GM19397 (cell line): ENCODE measurements around the gene UST.

Experiments used
- ATAC-seq: cut with Tn5 transposase; IDR thresholded peaks from one replicate; pipeline ENCODE4 v1.9.1; 2021; ENCODE audit warnings: mild to moderate bottlenecking, moderate library complexity; ENCODE audit not compliant: unreplicated experiment

The UST gene

GRCh38 chr6:149053848-149054558 lies 307.2 kb downstream of the UST start:
- ATAC-seq = no peak

- ATAC-seq = peak; percentile 90
Observed at GRCh38 chr6:149054559-149055194, 307.8 kb downstream of the UST start.

- no peak for ATAC-seq
Observed at GRCh38 chr6:149055195-149055899, 308.5 kb downstream of the UST start.

- no peak for ATAC-seq
Observed at GRCh38 chr6:149056777-149057463, 310.1 kb downstream of the UST start.

- no peak for ATAC-seq
Observed at GRCh38 chr6:149057464-149057840, 310.6 kb downstream of the UST start.

GRCh38 chr6:149059557-149059956 lies 312.7 kb downstream of the UST start:
- no peak for ATAC-seq

- ATAC-seq = peak; percentile 80
Observed at GRCh38 chr6:149060300-149060984, 313.6 kb downstream of the UST start.

GRCh38 chr6:149060985-149061760 lies 314.3 kb downstream of the UST start:
- ATAC-seq = no peak

GRCh38 chr6:149061930-149062329 lies 315.1 kb downstream of the UST start:
- ATAC-seq = no peak

GRCh38 chr6:149062653-149063348 lies 316.0 kb downstream of the UST start:
- ATAC-seq = no peak

GRCh38 chr6:149063468-149063867 lies 316.6 kb downstream of the UST start:
- no peak for ATAC-seq

GRCh38 chr6:149064001-149064659 lies 317.3 kb downstream of the UST start:
- no peak for ATAC-seq

- no peak for ATAC-seq
Observed at GRCh38 chr6:149064660-149065015, 317.8 kb downstream of the UST start.

GRCh38 chr6:149065121-149065520 lies 318.3 kb downstream of the UST start:
- ATAC-seq = no peak

- peak; percentile 96 for ATAC-seq
Observed at GRCh38 chr6:149065658-149066556, 319.1 kb downstream of the UST start.

GRCh38 chr6:149071997-149072396 lies 325.2 kb downstream of the UST start:
- ATAC-seq = no peak

GRCh38 chr6:149074832-149075258 lies 328.0 kb downstream of the UST start:
- ATAC-seq = no peak
